ENCODE results near the gene LAT.

DNA sequence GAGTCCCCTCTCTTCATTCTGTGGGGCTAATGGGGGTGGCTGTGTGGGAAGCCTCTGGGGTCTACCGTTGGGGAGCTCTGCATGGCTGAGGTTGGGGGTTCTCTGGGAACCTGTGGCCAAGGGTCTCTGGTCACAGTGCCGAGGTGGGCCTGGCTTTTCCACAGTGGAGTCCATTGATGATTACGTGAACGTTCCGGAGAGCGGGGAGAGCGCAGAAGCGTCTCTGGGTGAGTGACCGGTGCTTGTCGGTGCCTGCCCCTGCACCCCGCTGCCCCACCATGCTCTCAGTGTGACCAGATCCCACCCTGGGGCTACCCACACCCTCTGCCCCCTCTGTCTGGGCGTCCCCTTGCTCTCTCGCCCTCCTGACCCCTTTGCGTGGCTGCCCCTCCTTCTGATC is 4.5 kb downstream of the LAT start:
- TF ChIP-seq ZNF205 (CRISPR knock-in tag; IDR thresholded peaks at IDR 0.05): no peak
- TF ChIP-seq RFX5 (IDR thresholded peaks at IDR 0.05; ENCODE audit: low read depth, low read length): no peak
- no peak for TF ChIP-seq SMARCC2 (IDR thresholded peaks at IDR 0.05)
- TF ChIP-seq TCF12 (IDR thresholded peaks at IDR 0.05): no peak
- TF ChIP-seq TCF12 (CRISPR knock-in tag; IDR thresholded peaks at IDR 0.05): no peak
- TF ChIP-seq, protein P1, sequence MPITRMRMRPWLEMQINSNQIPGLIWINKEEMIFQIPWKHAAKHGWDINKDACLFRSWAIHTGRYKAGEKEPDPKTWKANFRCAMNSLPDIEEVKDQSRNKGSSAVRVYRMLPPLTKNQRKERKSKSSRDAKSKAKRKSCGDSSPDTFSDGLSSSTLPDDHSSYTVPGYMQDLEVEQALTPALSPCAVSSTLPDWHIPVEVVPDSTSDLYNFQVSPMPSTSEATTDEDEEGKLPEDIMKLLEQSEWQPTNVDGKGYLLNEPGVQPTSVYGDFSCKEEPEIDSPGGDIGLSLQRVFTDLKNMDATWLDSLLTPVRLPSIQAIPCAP (CRISPR knock-in tag; IDR thresholded peaks at IDR 0.05; ENCODE audit: low read depth): no peak
- no peak for TF ChIP-seq POLR2A (IDR thresholded peaks at IDR 0.05; ENCODE audit: insufficient read depth in 1 of 2, low read depth in 2 of 2, low read length in 2 of 2)
- TF ChIP-seq POGK (CRISPR knock-in tag; conservative IDR thresholded peaks at IDR 0.05): no peak
- no peak for TF ChIP-seq FOXM1 (CRISPR knock-in tag; IDR thresholded peaks at IDR 0.05)
- TF ChIP-seq ZNF207 (IDR thresholded peaks at IDR 0.05; ENCODE audit: borderline replicate concordance): no peak
- TF ChIP-seq ZNF138 (CRISPR knock-in tag; IDR thresholded peaks at IDR 0.05; ENCODE audit: low read depth): no peak

Data from HepG2 (cell line).